OCI-M2 (cell line): ENCODE measurements around the gene E2F1.
"Not testable (repeated sequence)": the region's sequence is repeated elsewhere in the genome, so short reads cannot be mapped to it uniquely, and the experiment has no call there.

Source experiments
- DNase-seq: peaks from one replicate; lab custom pipeline; 2025; ENCODE audit not compliant: unreplicated experiment; lab: John Stamatoyannopoulos, UW

E2F1 gene

GRCh38 chr20:33711446-33711738, 25.2 kb upstream of the E2F1 start:
- DNase-seq = no peak

GRCh38 chr20:33710681-33711445, 24.7 kb upstream of the E2F1 start:
- no peak for DNase-seq

- DNase-seq = no peak
These were observed 23.8 kb upstream of the E2F1 start for GRCh38 chr20:33709905-33710541.

GRCh38 chr20:33709398-33709797, 23.2 kb upstream of the E2F1 start:
- DNase-seq = no peak

GRCh38 chr20:33707668-33708067, 21.5 kb upstream of the E2F1 start:
- no peak for DNase-seq

GRCh38 chr20:33704197-33704924, 18.2 kb upstream of the E2F1 start:
- no peak for DNase-seq

GRCh38 chr20:33703498-33704137, 17.4 kb upstream of the E2F1 start:
- no peak for DNase-seq

- no peak for DNase-seq
These were observed 16.7 kb upstream of the E2F1 start for GRCh38 chr20:33702861-33703260.

GRCh38 chr20:33701629-33702450, 15.7 kb upstream of the E2F1 start:
- no peak for DNase-seq

- not testable (repeated sequence) for DNase-seq
These were observed 14.7 kb upstream of the E2F1 start for GRCh38 chr20:33700696-33701441.

- not testable (repeated sequence) for DNase-seq
These were observed 12.8 kb upstream of the E2F1 start for GRCh38 chr20:33698966-33699365.

- DNase-seq = no peak
These were observed 10.9 kb upstream of the E2F1 start for GRCh38 chr20:33697129-33697528.

- no peak for DNase-seq
These were observed 10.3 kb upstream of the E2F1 start for GRCh38 chr20:33696448-33696847.

- DNase-seq = no peak
These were observed 8.4 kb upstream of the E2F1 start for GRCh38 chr20:33694639-33695012.

GRCh38 chr20:33693741-33694638, 7.8 kb upstream of the E2F1 start:
- no peak for DNase-seq

- no peak for DNase-seq
These were observed 7.1 kb upstream of the E2F1 start for GRCh38 chr20:33693289-33693688.

- DNase-seq = peak; percentile 94
These were observed 3.8 kb upstream of the E2F1 start for GRCh38 chr20:33689973-33690372.

GRCh38 chr20:33689493-33689892, 3.3 kb upstream of the E2F1 start:
- no peak for DNase-seq

- peak; percentile 58 for DNase-seq
These were observed 2.8 kb upstream of the E2F1 start for GRCh38 chr20:33688938-33689424.
